ENCODE measurements around the gene DPEP1.
"Not testable (repeated sequence)": the region's sequence is repeated elsewhere in the genome, so short reads cannot be mapped to it uniquely, and the experiment has no call there.

DPEP1 gene

DNA sequence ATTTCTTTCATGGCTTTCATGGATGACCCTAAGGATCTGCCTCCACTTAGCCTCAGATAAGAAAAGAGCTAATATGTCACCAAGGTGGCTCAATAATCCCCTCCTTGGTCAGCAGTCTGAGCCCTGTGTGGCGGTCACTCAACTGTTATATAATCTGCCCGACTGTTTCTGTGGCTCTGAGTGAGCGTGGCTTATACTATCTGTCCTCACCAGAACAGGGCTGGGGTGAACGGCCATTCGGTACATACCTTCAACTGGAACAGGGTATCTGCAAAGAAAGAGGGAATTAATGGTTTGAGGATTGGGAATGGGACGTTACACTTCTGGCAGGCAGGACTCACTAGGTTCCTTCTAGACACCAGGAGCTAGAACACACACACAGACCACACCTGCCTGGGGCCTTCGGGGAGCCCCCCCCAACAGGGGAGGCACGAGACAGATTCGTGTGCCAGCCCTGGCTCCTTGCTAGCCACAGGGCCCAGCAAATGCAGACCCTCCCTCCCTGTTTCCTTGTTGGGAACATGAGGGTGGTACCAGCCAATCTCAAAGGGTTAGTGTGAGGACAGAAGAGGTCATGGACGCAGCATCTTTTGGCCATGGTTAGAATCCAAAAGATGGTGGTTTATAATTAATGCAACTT, 40.3 kb downstream of the DPEP1 start:
- H3K4me1 ChIP-seq (ENCODE audit: control insufficient read depth, insufficient read depth, low read length): peaks cover 18% of the 10 kb centered on the region
- no peaks in the 10 kb centered on the region for H3K27me3 ChIP-seq (ENCODE audit: control insufficient read depth, insufficient read depth, low read length)
- no peak overlapping the region for H3K9ac ChIP-seq (ENCODE audit: low read length)
- H3K36me3 ChIP-seq (ENCODE audit: control insufficient read depth, insufficient read depth, low read length): peaks cover 5% of the 10 kb centered on the region
- H3K9me3 ChIP-seq (ENCODE audit: control insufficient read depth, low read length): no peaks in the 10 kb centered on the region
- no peak overlapping the region for H3K4me3 ChIP-seq (ENCODE audit: low read length)

DNA sequence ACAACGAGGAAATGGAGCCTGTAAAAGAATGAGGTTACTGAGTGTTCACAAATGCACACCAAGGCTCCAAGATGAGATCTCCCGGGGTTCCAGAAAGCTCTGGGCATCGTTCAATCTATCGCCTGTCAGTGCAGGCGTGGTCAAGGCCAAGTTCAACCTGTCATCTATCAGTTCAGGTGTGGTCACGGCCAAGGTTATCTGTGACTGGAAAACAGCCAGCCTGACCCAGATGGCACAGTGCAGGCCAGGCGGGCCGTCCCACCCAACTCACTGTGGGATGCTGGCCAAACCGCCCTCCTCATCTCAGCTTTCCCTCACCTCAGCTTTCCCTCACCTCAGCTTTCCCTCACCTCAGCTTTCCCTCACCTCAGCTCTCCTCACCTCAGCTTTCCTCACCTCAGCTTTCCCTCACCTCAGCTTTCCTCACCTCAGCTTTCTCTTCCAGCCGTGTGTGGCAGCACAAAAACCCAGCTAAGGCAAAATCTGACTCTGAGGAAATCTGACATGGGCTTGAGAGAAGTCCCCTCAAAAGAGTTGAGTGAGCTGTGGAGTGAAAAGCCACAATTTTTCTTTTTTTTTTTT, 41.7 kb downstream of the DPEP1 start:
- peaks cover 5% of the 10 kb centered on the region for H3K36me3 ChIP-seq (ENCODE audit: control insufficient read depth, insufficient read depth, low read length)
- no peaks in the 10 kb centered on the region for H3K9me3 ChIP-seq (ENCODE audit: control insufficient read depth, low read length)
- no peak overlapping the region for H3K9ac ChIP-seq (ENCODE audit: low read length)
- H3K4me1 ChIP-seq (ENCODE audit: control insufficient read depth, insufficient read depth, low read length): peaks cover 23% of the 10 kb centered on the region
- no peaks in the 10 kb centered on the region for H3K27me3 ChIP-seq (ENCODE audit: control insufficient read depth, insufficient read depth, low read length)
- no peak overlapping the region for H3K4me3 ChIP-seq (ENCODE audit: low read length)

DNA sequence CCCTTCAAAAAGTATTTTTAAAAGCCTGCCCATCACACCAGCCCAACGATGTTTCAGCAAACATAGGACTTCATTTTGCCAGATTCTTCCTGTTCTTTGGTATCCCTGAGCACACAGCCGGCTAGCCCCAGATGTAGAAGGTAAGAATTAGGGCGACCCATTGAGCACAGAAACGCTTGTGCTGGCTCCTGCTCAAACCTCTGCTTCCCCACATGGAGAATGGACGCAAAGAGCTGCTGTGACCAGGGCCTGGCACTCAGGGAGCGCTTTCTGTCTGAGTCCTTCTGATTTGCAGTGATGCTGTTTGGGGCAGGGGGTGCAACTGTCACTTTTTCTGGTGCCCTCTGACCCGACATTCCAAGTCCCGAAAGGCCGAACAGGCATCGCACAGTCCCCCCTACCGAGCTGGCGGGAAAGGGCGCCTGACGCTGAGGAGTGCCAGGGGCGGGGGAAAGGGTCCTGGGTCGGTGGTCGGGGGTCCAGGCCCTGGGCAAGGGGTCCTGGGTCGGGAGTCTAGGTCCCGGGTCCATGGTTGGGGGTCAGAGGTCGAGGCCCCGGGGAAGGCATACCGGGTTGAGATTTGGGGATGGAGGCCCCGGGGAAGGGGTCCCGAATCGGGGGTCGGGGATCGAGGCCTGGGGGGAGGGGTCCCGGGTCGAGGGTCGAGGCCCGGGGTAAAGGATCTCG, 43.1 kb downstream of the DPEP1 start:
- Histone ChIP-seq H3K9me3 (ENCODE audit: control insufficient read depth, low read length) (no peaks in the 10 kb centered on the region), H3K4me1 (ENCODE audit: control insufficient read depth, insufficient read depth, low read length) (peaks cover 23% of the 10 kb centered on the region), H3K36me3 (ENCODE audit: control insufficient read depth, insufficient read depth, low read length) (peaks cover 5% of the 10 kb centered on the region), H3K9ac (ENCODE audit: low read length) (peak overlapping the region; percentile 94), H3K27me3 (ENCODE audit: control insufficient read depth, insufficient read depth, low read length) (no peaks in the 10 kb centered on the region), H3K4me3 (ENCODE audit: low read length) (peak overlapping the region; percentile 85)

DNA sequence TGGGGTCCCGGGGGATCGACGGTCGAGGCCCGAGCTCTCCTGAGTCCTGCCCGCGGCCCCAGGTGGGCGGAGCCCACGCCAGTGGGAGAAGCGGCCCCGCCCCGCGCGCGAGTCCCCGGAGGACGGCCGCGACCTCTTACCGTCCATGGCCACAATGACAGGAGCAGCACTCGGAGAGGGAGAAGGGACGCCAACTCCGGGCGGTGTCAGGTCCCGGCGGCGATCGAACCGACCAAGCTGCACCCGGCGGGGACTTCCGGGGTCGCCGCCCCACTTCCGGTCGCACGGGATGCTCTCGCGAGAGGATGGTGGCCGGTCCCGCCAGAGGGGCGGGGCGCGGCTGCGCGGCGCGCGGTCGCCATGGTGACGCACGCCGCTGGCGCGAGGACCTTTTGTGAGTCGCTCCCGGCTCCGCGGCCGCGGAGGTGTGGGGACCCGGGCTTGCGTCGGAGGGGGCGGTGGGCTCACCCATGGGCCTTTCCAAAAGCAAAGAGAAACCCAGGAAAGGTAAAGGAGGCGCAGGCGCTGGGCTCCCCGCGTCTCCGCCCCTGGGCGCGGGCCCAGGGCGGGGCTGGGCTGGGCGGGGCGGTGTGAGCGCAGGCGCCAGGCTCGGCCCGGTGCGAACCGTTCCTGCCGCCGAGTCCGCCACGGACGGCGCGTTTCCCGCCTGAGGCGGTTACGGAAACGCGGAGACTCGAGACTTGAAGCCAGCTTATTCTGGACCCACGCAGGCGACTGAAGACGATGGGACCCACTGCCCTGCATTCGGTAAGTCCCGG, 44.2 kb downstream of the DPEP1 start, which contains the start of the genes CHMP1A and SPATA33:
Gene CHMP1A, minus strand, starts transcription at position 267 of the 779 bp plus-strand sequence. Its CDS starts 120 bp downstream, at position 147.
Gene SPATA33, plus strand, starts transcription at position 395 of the 779 bp plus-strand sequence. Its CDS starts 76 bp downstream, at position 471.
- Histone ChIP-seq H3K27me3 (ENCODE audit: control insufficient read depth, insufficient read depth, low read length) (no peaks in the 10 kb centered on the region), H3K9me3 (ENCODE audit: control insufficient read depth, low read length) (no peaks in the 10 kb centered on the region), H3K36me3 (ENCODE audit: control insufficient read depth, insufficient read depth, low read length) (peaks cover 5% of the 10 kb centered on the region), H3K4me3 (ENCODE audit: low read length) (peak within 1 kb of the TSS; percentile 85), H3K4me1 (ENCODE audit: control insufficient read depth, insufficient read depth, low read length) (peaks cover 23% of the 10 kb centered on the region), H3K9ac (ENCODE audit: low read length) (peak within 1 kb of the TSS; percentile 94)

DNA sequence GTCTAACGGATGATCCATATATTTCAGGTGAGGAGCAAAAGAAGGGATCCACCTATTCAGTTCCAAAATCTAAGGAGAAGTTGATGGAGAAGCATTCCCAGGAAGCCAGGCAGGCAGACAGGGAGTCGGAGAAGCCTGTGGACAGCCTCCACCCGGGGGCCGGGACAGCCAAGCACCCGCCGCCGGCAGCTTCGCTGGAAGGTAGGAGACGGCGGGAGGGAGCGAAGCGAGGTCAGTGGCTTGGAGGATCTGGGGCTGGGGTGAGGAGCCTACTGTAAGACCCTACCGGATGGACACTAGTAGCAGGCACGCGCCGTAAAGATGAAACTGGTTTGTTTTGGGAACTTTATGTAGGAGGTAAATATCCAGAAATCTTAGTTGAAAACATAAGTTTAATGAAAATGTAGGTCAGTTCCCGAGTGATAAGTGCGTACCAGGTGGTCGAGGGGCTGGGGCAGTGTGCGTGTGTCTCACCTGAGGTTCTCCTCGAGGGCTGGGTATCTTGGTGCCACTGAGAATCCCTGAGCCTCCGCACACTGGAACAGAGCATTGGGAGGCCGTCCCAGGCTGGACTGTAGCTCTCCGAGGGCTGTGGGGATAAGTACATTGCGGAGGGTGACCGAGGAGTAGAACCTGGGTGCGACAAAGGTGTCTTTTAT, 44.9 kb downstream of the DPEP1 start:
- H3K9me3 ChIP-seq (ENCODE audit: control insufficient read depth, low read length): no peaks in the 10 kb centered on the region
- H3K27me3 ChIP-seq (ENCODE audit: control insufficient read depth, insufficient read depth, low read length): no peaks in the 10 kb centered on the region

DNA sequence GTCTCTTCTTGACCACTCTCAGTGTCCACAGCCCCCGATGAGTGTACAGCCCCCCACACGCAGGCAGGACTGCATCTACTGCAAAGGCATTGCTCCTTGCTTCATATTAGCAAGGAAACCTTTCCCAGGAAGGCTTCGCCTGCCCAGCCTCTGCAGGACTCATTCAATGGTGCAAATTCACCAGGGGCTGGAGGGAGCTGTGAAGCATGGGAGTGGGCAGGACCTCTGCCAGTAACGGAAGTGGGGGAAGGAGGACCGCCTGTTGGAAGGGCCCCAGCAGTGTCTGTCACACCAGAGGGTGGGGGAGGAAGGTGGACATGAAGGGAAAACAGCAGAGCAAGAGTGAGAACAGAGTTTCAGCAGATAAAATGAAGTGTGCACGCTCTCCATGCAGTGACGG, 46.7 kb downstream of the DPEP1 start:
- peaks cover 20% of the 10 kb centered on the region for H3K4me1 ChIP-seq (ENCODE audit: control insufficient read depth, insufficient read depth, low read length)
- H3K9me3 ChIP-seq (ENCODE audit: control insufficient read depth, low read length): no peaks in the 10 kb centered on the region
- no peaks in the 10 kb centered on the region for H3K27me3 ChIP-seq (ENCODE audit: control insufficient read depth, insufficient read depth, low read length)
- no peak overlapping the region for H3K4me3 ChIP-seq (ENCODE audit: low read length)
- no peak overlapping the region for H3K9ac ChIP-seq (ENCODE audit: low read length)
- H3K36me3 ChIP-seq (ENCODE audit: control insufficient read depth, insufficient read depth, low read length): no peaks in the 10 kb centered on the region

More for the DNA sequence above, 44.9 kb downstream of the DPEP1 start:
- Histone ChIP-seq H3K36me3 (ENCODE audit: control insufficient read depth, insufficient read depth, low read length) (peaks cover 5% of the 10 kb centered on the region), H3K9ac (ENCODE audit: low read length) (peak overlapping the region; percentile 94), H3K4me1 (ENCODE audit: control insufficient read depth, insufficient read depth, low read length) (peaks cover 23% of the 10 kb centered on the region), H3K4me3 (ENCODE audit: low read length) (peak overlapping the region; percentile 85)

DNA sequence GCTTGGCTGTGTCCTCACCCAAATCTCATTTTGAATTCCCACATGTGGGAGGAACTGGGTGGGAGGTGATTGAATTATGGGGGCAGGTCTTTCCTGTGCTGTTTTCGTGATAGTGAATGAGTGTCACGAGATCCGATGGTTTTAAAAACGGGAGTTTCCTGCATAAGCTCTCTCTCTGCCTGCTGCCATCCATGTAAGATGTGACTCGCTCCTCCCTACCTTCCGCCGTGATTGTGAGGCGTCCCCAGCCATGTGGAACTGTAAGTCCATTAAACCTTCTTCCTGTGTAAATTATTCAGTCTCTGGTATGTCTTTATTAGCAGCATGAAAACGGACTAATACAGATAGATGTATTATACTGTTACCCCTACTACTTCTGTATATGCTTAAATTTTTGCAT, 47.8 kb downstream of the DPEP1 start:
- no peaks in the 10 kb centered on the region for H3K36me3 ChIP-seq (ENCODE audit: control insufficient read depth, insufficient read depth, low read length)
- H3K9me3 ChIP-seq (ENCODE audit: control insufficient read depth, low read length): no peaks in the 10 kb centered on the region
- no peak overlapping the region for H3K4me3 ChIP-seq (ENCODE audit: low read length)
- H3K4me1 ChIP-seq (ENCODE audit: control insufficient read depth, insufficient read depth, low read length): peaks cover 17% of the 10 kb centered on the region
- H3K9ac ChIP-seq (ENCODE audit: low read length): no peak overlapping the region
- H3K27me3 ChIP-seq (ENCODE audit: control insufficient read depth, insufficient read depth, low read length): no peaks in the 10 kb centered on the region

DNA sequence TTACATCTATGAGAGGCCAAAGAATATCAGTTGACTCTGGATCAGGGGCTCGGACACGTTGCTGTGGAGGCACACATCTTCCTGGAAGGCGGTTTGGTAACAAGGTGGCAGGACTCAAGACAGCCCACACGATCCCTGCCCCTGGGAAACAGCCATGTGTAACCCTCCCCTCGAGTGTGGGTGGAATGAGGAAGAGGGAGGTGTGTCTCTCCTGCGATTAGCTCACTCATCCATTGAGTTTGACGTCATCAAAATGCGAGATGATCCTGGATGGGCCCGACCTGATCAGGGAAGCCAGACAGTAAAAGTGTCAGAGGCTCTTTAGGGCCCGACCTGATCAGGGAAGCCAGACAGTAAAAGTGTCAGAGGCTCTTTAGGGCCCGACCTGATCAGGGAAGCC, 50.8 kb downstream of the DPEP1 start:
- H3K36me3 ChIP-seq (ENCODE audit: control insufficient read depth, insufficient read depth, low read length); H3K4me1 ChIP-seq (ENCODE audit: control insufficient read depth, insufficient read depth, low read length); H3K9ac ChIP-seq (ENCODE audit: low read length); H3K9me3 ChIP-seq (ENCODE audit: control insufficient read depth, low read length); H3K27me3 ChIP-seq (ENCODE audit: control insufficient read depth, insufficient read depth, low read length); H3K4me3 ChIP-seq (ENCODE audit: low read length): not testable (repeated sequence)

DNA sequence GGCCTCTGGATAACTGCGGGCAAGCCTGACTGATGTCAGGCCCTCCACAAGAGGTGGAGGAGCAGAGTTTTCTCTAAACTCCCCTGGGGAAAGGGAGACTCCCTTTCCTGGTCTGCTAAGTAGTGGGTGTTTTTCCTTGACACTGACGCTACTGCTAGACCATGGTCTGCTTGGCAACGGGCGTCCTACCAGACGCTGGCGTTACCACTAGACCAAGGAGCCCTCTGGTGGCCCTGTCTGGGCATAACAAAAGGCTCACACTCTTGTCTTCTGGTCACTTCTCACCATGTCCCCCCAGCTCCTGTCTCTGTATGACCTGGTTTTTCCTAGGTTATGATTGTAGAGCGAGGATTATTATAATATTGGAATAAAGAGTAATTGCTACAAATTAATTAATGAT, 53.6 kb downstream of the DPEP1 start:
- not testable (repeated sequence) for H3K27me3 ChIP-seq (ENCODE audit: control insufficient read depth, insufficient read depth, low read length); H3K9me3 ChIP-seq (ENCODE audit: control insufficient read depth, low read length); H3K9ac ChIP-seq (ENCODE audit: low read length); H3K36me3 ChIP-seq (ENCODE audit: control insufficient read depth, insufficient read depth, low read length); H3K4me1 ChIP-seq (ENCODE audit: control insufficient read depth, insufficient read depth, low read length); H3K4me3 ChIP-seq (ENCODE audit: low read length)

DNA sequence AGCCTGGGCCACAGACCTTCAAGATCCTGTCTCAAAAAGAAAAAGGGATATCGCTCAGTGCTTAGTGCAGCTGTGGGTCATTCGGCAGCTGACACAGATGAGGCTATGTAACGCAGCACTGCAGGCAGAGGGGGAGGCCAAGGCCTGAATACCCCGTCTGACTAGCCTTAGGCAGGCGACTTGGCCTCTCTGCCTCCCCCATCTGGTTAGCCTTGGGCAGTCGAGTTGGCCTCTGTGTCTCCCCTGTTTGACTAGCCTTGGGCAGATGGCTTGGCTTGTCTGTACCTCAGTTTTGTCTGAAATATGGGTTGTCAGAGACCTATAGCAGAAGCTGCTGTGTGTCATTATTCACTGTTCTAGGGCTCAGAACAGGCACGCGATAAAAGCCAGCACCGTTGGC, 54.2 kb downstream of the DPEP1 start:
- no peaks in the 10 kb centered on the region for H3K4me1 ChIP-seq (ENCODE audit: control insufficient read depth, insufficient read depth, low read length)
- no peaks in the 10 kb centered on the region for H3K27me3 ChIP-seq (ENCODE audit: control insufficient read depth, insufficient read depth, low read length)
- no peaks in the 10 kb centered on the region for H3K36me3 ChIP-seq (ENCODE audit: control insufficient read depth, insufficient read depth, low read length)
- H3K9ac ChIP-seq (ENCODE audit: low read length): no peak overlapping the region
- H3K9me3 ChIP-seq (ENCODE audit: control insufficient read depth, low read length): no peaks in the 10 kb centered on the region
- H3K4me3 ChIP-seq (ENCODE audit: low read length): no peak overlapping the region

DNA sequence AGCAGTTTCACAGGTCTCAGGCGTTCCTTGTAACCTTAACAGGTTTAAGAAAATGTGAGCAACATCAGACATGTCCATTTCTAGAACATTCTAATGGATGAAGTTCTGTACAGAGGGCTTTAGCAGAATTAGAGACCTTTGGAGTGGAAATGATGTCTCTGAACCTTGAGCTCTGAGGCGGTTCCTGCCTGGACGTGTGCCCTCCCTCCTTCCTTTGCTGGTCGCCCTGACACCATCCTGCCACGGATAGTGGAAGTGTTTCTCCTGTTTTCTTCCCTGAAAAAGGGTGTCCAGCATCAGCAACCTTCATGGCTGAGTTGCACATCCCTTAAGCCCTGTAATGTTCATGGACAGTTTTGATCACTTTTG, 55.3 kb downstream of the DPEP1 start:
- no peaks in the 10 kb centered on the region for H3K36me3 ChIP-seq (ENCODE audit: control insufficient read depth, insufficient read depth, low read length)
- H3K4me3 ChIP-seq (ENCODE audit: low read length): no peak overlapping the region
- no peaks in the 10 kb centered on the region for H3K27me3 ChIP-seq (ENCODE audit: control insufficient read depth, insufficient read depth, low read length)
- H3K9me3 ChIP-seq (ENCODE audit: control insufficient read depth, low read length): no peaks in the 10 kb centered on the region
- no peaks in the 10 kb centered on the region for H3K4me1 ChIP-seq (ENCODE audit: control insufficient read depth, insufficient read depth, low read length)
- H3K9ac ChIP-seq (ENCODE audit: low read length): no peak overlapping the region
